ENCODE results near the gene PIGQ. TPM values are rescaled to one million over a fixed set of nuclear protein-coding genes. Genes with fewer than 3 reads are reported as not detected.
A peak's percentile ranks its signal among the peaks of the same experiment; 100 is the strongest.

The PIGQ gene
- total and polyA plus RNA-seq, 2 donors (not counting 1 experiment from before 2014, with no cell fraction given) = 11.2 to 22.3 TPM

- H2AFZ ChIP-seq (ENCODE audit: low read length) = no peak overlapping the region
- H3K36me3 ChIP-seq (ENCODE audit: control insufficient read depth, insufficient read depth, low read length) = no peaks in the 10 kb centered on the region
- no peak for TF ChIP-seq EZH2 (IDR thresholded peaks at IDR 0.05; ENCODE audit: low read length, missing control alignments)
- TF ChIP-seq CTCF (conservative IDR thresholded peaks at IDR 0.05 in 1 of 2, IDR thresholded peaks at IDR 0.05 in 1 of 2; ENCODE audit: low read depth in 1 of 2, low read length in 2 of 2) = no peak
- H3K9ac ChIP-seq (ENCODE audit: insufficient read depth, low read length) = no peak overlapping the region
- peaks cover 11% of the 10 kb centered on the region for H3K27me3 ChIP-seq (ENCODE audit: control insufficient read depth, insufficient read depth, low read length)
- H3K4me3 ChIP-seq (replicated peaks in 1 of 4; ENCODE audit: control extremely low read depth in 1 of 4, insufficient read depth in 1 of 4, low read depth in 3 of 4, low read length in 4 of 4) = no peak overlapping the region
- H3K4me1 ChIP-seq (ENCODE audit: control insufficient read depth, extremely low read depth, insufficient read depth, low read length) = peaks cover 17% of the 10 kb centered on the region
- no peak for DNase-seq (ENCODE audit: low read depth in 2 of 2)
- H3K27ac ChIP-seq (ENCODE audit: insufficient read depth, low read length) = no peak overlapping the region
- no peak overlapping the region for H3K4me2 ChIP-seq (ENCODE audit: extremely low read depth, insufficient read depth, low read length)
- no peaks in the 10 kb centered on the region for H3K9me3 ChIP-seq (ENCODE audit: control insufficient read depth, insufficient read depth, low read depth, low read length)
- H3K79me2 ChIP-seq (ENCODE audit: control insufficient read depth, insufficient read depth, low read length) = no peaks in the 10 kb centered on the region
- H4K20me1 ChIP-seq (ENCODE audit: control insufficient read depth, extremely low read depth, insufficient read depth, low read length) = no peaks in the 10 kb centered on the region
Measured at GRCh38 chr16:564690-565418, 4.9 kb upstream of the PIGQ start.

GRCh38 chr16:565419-566330 is 4.1 kb upstream of the PIGQ start:
- H3K4me2 ChIP-seq (ENCODE audit: extremely low read depth, insufficient read depth, low read length) = no peak overlapping the region
- DNase-seq (ENCODE audit: low read depth in 2 of 2) = peak; percentile 9 to 22
- no peak overlapping the region for H3K4me3 ChIP-seq (replicated peaks in 1 of 4; ENCODE audit: control extremely low read depth in 1 of 4, insufficient read depth in 1 of 4, low read depth in 3 of 4, low read length in 4 of 4)
- H4K20me1 ChIP-seq (ENCODE audit: control insufficient read depth, extremely low read depth, insufficient read depth, low read length) = no peaks in the 10 kb centered on the region
- peaks cover 11% of the 10 kb centered on the region for H3K27me3 ChIP-seq (ENCODE audit: control insufficient read depth, insufficient read depth, low read length)
- no peak overlapping the region for H3K27ac ChIP-seq (ENCODE audit: insufficient read depth, low read length)
- H3K9ac ChIP-seq (ENCODE audit: insufficient read depth, low read length) = peak overlapping the region; percentile 7
- TF ChIP-seq CTCF (conservative IDR thresholded peaks at IDR 0.05 in 1 of 2, IDR thresholded peaks at IDR 0.05 in 1 of 2; ENCODE audit: low read depth in 1 of 2, low read length in 2 of 2) = no peak
- no peak for TF ChIP-seq EZH2 (IDR thresholded peaks at IDR 0.05; ENCODE audit: low read length, missing control alignments)
- H3K4me1 ChIP-seq (ENCODE audit: control insufficient read depth, extremely low read depth, insufficient read depth, low read length) = peaks cover 17% of the 10 kb centered on the region
- H3K79me2 ChIP-seq (ENCODE audit: control insufficient read depth, insufficient read depth, low read length) = peaks cover 2% of the 10 kb centered on the region
- no peaks in the 10 kb centered on the region for H3K36me3 ChIP-seq (ENCODE audit: control insufficient read depth, insufficient read depth, low read length)
- no peak overlapping the region for H2AFZ ChIP-seq (ENCODE audit: low read length)
- no peaks in the 10 kb centered on the region for H3K9me3 ChIP-seq (ENCODE audit: control insufficient read depth, insufficient read depth, low read depth, low read length)
